Measurements from ENCODE around the gene PTCD2.

The PTCD2 gene

DNA sequence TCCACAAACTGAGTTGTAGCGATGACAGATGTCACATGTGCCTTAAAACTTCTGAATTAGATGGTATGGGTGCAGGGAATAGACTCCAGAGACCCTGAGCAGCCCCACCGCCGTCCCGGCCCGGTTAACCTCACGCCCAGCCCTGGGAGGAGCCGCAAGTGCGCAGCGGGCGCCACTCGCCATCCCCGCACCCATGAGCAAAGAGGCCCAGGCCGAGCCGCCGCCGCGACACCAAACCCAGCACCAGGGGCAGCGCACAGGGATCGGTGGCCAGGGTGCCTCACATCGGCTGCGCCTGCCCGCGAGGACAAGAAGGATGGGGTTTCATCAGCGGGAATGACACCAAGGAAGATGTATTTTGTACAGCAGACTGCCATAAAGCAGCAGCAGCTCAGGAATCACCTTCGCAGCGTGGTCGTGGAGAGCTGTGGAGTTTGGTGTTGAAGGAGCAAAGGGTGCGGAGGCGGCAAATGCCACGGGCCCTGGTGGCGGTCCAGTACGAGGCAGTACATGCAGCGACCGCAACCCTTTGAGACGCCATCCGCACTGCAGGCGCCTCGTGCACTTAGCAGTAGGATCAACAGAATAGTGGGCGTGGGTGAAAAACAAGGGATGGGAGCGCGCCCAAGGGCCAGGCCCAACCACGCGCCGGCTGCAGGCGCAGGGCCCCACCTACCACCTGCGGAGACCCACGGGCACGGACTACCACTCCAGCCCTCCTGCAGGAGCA lies 97.3 kb downstream of the PTCD2 start:
- TF ChIP-seq, protein P1, sequence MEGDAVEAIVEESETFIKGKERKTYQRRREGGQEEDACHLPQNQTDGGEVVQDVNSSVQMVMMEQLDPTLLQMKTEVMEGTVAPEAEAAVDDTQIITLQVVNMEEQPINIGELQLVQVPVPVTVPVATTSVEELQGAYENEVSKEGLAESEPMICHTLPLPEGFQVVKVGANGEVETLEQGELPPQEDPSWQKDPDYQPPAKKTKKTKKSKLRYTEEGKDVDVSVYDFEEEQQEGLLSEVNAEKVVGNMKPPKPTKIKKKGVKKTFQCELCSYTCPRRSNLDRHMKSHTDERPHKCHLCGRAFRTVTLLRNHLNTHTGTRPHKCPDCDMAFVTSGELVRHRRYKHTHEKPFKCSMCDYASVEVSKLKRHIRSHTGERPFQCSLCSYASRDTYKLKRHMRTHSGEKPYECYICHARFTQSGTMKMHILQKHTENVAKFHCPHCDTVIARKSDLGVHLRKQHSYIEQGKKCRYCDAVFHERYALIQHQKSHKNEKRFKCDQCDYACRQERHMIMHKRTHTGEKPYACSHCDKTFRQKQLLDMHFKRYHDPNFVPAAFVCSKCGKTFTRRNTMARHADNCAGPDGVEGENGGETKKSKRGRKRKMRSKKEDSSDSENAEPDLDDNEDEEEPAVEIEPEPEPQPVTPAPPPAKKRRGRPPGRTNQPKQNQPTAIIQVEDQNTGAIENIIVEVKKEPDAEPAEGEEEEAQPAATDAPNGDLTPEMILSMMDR (IDR thresholded peaks at IDR 0.05; ENCODE audit: insufficient read depth, low read depth, low read length, missing control alignments) = no peak
- no peak for DNase-seq (ENCODE audit: low read depth)
- no peak overlapping the region for H3K4me3 ChIP-seq (ENCODE audit: low read length)
